Measurements from ENCODE around the gene NRG2.

NRG2 gene

GRCh38 chr5:140041099-140041491, 2.0 kb downstream of the NRG2 start:
- no peak for DNase-seq (ENCODE audit: low read depth in 2 of 2)

- no peak for DNase-seq (ENCODE audit: low read depth in 2 of 2)
Measured at GRCh38 chr5:140040358-140040757, 2.7 kb downstream of the NRG2 start.

- no peak for DNase-seq (ENCODE audit: low read depth in 2 of 2)
Measured at GRCh38 chr5:140039561-140039960, 3.5 kb downstream of the NRG2 start.

DNA sequence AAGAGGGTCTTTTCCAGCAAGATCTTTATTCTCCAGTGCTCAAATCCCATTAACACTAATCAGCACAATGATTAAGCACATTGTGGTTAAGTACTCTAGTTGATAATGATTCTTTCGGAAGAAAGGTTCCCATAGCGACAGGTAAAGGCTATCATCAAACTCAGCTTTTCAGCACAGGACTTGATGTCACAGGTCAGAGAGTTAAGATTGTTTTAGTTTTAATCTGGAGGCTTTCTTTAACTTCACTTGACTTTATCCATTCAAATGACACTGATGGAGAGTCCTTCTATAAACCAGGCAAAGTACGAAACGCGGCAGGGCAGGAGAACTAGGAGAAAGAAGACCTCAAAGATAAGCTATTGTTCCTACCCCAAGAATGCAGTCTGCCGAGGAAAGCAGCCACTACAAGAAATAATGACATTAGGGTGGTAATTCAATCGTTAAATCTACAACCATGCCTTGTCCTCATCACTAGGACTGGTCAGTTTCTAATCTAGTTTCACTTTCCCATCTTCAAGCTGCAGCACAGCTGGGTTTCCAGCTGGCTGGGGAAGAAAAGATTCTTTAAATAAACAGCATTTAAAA, 4.6 kb downstream of the NRG2 start:
- DNase-seq (ENCODE audit: low read depth in 2 of 2) = no peak

DNA sequence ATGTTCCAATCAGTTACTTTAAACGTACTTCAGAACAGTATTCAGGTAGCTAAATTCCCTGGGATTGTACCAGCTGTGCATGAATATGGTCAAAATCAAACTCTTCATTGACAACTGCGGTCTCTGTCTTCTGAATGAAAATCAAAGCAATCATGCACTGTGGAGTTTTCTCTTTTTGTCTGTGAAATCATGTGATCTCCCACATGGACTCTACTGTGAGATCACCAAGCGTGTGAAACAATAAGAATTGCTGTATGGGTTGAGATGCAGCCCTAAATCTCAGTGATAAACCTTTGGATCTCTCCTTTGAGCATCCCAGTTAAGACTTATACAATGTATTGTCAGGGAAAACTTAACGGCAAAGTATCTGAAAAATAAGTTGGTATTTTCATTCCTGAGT, 6.1 kb downstream of the NRG2 start:
- DNase-seq (ENCODE audit: low read depth in 2 of 2) = no peak

- no peak for DNase-seq (ENCODE audit: low read depth in 2 of 2)
Measured at GRCh38 chr5:140035881-140036280, 7.2 kb downstream of the NRG2 start.

GRCh38 chr5:140033037-140033760, 9.9 kb downstream of the NRG2 start:
- no peak for DNase-seq (ENCODE audit: low read depth in 2 of 2)

DNA sequence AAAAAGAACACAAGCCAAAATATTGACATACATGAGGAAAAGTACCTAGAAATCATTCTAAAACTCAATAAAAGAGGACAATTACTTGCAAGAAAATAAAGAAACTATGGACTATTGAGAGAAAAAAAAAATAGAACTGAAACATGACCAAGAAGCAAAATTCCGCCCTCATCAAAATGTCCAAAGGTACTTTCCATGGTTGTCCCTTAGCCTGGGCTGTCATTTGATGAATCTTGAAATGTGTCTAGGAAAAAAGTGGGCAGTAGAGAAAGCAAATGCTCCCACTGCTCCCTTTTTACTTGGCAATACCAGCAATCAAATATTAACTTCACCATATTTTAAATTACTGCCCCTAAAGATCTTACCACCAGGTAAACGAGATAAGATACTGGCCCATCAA, 10.8 kb downstream of the NRG2 start:
- no peak for DNase-seq (ENCODE audit: low read depth in 2 of 2)

DNA sequence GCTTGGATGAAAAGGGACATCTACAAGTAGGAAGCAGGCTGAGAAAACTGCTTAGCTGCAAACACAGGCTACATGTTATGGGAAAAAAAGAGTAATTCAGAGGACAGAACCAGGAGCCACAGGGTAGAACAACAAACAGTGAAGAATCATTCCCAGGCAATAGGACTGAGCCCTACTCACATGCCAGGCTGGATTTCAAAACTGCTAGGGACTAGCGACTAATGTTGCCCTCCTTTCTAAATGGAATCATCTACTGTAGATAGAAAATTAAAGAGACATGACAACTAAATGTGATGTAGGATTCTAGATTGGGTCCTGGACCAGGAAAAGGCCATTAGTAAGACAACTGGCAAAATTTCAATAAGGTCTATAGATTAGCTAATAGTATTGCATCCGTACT, 15.3 kb downstream of the NRG2 start:
- no peak for DNase-seq (ENCODE audit: low read depth in 2 of 2)

DNA sequence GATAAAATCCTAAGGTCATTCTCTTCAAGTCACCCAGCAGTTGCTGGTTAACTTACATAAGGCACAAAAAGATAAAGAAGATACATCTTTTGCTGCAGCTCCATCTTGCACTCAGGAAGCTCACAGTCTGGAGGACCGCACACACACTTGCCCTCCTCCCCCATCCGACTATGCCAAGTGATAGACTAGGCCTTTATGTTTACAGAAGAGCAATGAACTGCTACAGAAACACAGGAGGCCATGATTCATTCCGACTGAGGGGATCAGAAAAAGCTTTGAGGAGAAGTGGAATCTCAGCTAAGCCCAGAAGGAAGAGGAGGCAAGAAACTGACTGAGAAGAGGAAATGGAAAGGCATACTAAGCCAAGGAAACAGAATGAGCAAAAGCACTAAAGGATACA, 17.4 kb downstream of the NRG2 start:
- DNase-seq (ENCODE audit: low read depth in 2 of 2) = no peak

DNA sequence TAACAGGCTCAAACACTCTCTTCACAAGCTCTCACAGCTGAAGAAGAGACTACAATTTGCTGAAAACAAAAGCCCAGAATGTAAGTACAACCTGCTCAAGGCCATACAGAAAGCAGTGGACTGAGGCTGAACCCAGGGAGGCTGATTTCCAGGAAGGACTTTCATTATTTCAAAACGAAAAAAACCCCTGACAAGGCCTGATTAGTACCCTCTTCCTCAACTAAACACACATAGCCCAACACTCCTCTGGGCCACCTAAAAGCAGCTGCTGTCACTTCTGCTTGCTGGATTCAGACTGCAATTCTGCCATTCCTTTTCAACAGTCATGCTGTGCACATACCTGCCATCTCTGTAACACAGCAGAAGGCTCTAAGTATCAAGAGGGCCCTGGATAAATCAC, 18.2 kb downstream of the NRG2 start:
- no peak for DNase-seq (ENCODE audit: low read depth in 2 of 2)

DNA sequence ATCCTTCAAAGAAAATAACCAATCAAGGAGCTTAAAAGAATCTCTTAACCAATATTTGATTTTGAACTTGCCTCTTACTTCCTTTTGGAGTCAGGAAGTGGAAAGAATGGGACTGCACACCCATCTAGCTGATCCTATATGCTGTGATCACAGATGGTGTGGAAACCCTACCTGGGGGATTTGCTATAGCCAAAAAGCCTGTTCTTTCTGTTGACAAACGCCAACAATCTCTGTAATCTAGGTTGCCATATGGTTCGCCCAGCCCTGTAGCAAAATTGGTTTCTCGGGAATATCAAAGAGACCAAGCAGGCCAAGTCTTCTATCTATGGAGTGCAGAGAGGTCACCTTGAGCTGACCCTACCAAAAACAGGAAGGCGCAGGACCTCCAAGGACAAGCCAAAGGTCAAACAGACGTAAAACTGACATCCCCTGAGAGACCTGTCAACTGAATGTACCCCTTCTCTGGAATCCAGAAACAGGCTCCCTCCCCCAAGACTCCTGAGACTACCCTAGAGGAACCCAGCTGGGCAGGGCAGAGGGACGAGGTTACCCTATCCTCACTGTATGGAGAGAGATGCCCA, 19.4 kb downstream of the NRG2 start:
- DNase-seq (ENCODE audit: low read depth in 2 of 2) = no peak

GRCh38 chr5:140020601-140021177, 22.4 kb downstream of the NRG2 start:
- DNase-seq (ENCODE audit: low read depth in 2 of 2) = no peak

GRCh38 chr5:140018920-140019644, 24.0 kb downstream of the NRG2 start:
- no peak for DNase-seq (ENCODE audit: low read depth in 2 of 2)

GRCh38 chr5:140018517-140018916, 24.6 kb downstream of the NRG2 start:
- DNase-seq (ENCODE audit: low read depth in 2 of 2) = no peak

GRCh38 chr5:140018096-140018481, 25.0 kb downstream of the NRG2 start:
- no peak for DNase-seq (ENCODE audit: low read depth in 2 of 2)

GRCh38 chr5:140017397-140018095, 25.6 kb downstream of the NRG2 start:
- no peak for DNase-seq (ENCODE audit: low read depth in 2 of 2)

GRCh38 chr5:140015706-140016105, 27.4 kb downstream of the NRG2 start:
- no peak for DNase-seq (ENCODE audit: low read depth in 2 of 2)

- no peak for DNase-seq (ENCODE audit: low read depth in 2 of 2)
Measured at GRCh38 chr5:140014751-140015150, 28.3 kb downstream of the NRG2 start.

DNA sequence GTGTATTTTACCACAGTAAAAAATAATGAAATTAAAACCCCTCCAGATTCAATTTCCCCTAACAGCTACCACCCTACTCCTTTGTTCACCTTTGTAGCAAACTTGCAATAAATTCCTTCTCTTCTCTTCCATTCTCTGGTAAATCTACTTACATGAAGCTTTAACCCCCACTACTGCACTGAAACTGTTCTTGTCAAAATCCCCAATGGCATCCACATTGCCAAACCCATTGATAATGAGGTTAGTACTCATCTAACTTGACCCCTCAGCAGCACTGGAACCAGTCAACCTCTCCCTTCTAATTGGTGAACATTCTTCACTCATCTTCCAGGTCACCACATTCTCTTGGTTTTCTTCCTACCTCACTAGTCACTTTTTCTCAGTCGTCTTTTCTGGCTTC, 29.6 kb downstream of the NRG2 start:
- DNase-seq (ENCODE audit: low read depth in 2 of 2) = no peak

DNA sequence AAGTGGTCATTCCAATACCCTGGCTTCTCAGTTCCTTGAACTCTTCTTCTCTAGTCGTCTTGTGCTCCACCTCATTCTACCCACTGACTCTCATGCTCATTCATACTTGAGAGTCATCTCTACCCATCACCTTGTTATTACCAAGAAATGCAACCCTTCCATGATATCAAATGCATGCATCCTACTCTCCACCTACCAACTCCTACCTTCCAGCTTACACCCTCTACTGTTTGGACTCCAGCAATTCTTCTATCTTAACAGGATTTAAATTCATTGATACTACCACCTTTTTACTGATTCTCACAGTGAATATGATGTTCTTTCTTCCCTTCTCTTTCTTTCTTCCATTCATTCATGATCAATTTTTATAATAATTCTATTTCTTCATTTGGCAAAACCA, 30.7 kb downstream of the NRG2 start:
- DNase-seq (ENCODE audit: low read depth in 2 of 2) = no peak

DNA sequence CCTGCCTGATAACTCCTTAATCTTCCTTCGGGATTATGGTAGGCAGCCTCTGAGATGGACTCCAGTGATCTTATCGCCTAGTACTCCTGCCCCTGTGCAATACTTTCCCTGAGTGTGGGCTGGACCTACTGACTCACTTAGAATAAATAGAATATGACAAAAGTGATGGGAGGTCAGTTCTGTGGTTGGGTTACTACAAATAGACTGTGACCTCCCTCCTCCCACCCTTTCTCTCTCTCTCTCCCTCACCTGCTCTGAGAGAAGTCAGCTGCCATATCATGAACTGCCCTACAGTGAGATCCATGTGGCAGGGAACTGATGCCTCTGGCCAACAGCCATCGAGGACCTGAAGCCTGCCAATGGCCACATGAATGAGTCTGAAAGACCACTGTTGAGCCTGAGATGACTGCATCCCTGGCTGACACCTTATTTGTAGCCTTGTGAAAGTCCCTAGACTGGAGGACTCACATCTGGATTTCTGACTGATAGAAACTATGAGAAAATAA, 31.7 kb downstream of the NRG2 start:
- no peak for DNase-seq (ENCODE audit: low read depth in 2 of 2)

Data from stimulated activated CD8-positive, alpha-beta memory T cell treated with anti-CD3 and anti-CD28 coated beads, Interleukin-15, amount 100 ng/mL, for 4 hours (primary cell).